Activated CD4-positive, alpha-beta T cell treated with anti-CD3 and anti-CD28 coated beads, Interleukin-2, amount 10 ng/mL, durations not matched to agents 7 days and 5 days (primary cell): ENCODE data around the gene MAFF. TPM values are rescaled to one million over a fixed set of nuclear protein-coding genes. Genes with fewer than 3 reads are reported as not detected.
"Not testable (repeated sequence)": the region's sequence is repeated elsewhere in the genome, so short reads cannot be mapped to it uniquely, and the experiment has no call there.

Experiments
- CTCF ChIA-PET: fragments of 350-600 bp; sonication (Branson Sonifier 250); formaldehyde crosslinking; loops from one replicate; lab custom pipeline; 2021; ENCODE audit warnings: antibody characterized with exemption; lab: Charles Lee
- POLR2A ChIA-PET: fragments of 350-600 bp; sonication (Branson Sonifier 250); formaldehyde crosslinking; loops from one replicate; lab custom pipeline; 2021; ENCODE audit warnings: antibody characterized with exemption; lab: Charles Lee
- DNase-seq: peaks from one replicate; pipeline ENCODE4 v3.0.0-alpha.2; 2020
- H3K27ac Mint-ChIP-seq: one replicate; pipeline ENCODE4 v1.8.0; 2021; ENCODE audit warnings: mild to moderate bottlenecking, moderate library complexity, mixed read lengths
- H3K27me3 Mint-ChIP-seq: one replicate; pipeline ENCODE4 v1.8.0; 2021; ENCODE audit warnings: mixed read lengths
- H3K36me3 Mint-ChIP-seq: one replicate; pipeline ENCODE4 v1.8.0; 2021; ENCODE audit warnings: low read depth, mixed read lengths
- H3K4me1 Mint-ChIP-seq: one replicate; pipeline ENCODE4 v1.8.0; 2021; ENCODE audit warnings: mixed read lengths
- H3K4me3 Mint-ChIP-seq: one replicate; pipeline ENCODE4 v1.8.0; 2021; ENCODE audit warnings: mild to moderate bottlenecking, moderate library complexity, mixed read lengths
- H3K9me3 Mint-ChIP-seq: one replicate; pipeline ENCODE4 v1.8.0; 2021; ENCODE audit warnings: mixed read lengths
- total RNA-seq, 2 experiments: library from RNA; stranded (reverse); gene quantifications; one replicate each; pipeline ENCODE4 v1.2.3, GENCODE V29; 2021

MAFF gene
- total RNA-seq, 2 experiments from 2014 or later = 4.7 to 5.0 TPM

DNA sequence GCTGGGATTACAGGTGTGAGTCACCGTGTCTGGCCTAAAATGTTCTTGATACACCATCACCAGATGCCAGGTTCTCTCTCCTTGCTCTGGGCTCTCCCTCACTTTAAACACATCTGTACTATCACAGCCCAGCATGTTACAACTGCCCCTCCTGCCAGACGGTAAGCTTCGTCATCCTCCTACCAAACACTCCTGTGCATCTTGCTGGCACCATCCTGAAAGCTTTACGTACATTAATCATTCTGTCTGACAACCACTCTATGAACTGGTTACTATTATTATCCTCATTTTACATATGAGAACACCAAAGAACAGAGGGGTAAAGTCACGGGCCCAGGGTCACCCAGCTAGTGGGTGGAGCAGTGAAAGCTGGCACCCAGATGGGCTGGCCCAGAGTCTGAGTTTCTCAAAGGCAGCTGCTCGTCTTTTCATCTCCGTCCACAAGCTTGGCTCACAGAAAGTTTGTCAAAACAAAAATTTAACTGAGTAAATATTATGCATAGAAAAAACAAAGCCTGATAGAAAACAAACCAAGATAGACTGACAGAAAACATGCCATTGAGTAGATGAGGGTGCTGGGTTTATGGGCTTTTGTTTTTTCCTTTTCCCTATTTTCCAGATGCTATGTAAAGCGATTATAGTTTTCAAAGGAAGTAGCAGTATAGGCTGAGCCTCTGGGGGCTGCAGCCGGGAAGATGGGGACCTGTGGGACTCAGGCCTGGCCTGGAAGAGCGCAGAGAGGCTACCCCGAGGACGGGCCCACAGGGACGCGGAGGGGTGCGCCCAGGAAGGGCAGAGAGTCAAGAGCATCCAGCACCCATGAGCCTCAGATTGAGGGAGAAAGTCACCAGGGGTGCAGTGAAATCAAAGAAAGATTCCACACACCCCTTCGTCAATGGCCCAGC, 29.6 kb upstream of the MAFF start:
- CTCF ChIA-PET = interaction anchor here (0.6 to 2.1 kb wide), 2 partner anchors 9 to 237 kb away, joined by 7 read pairs; partner anchors contain the start of gene PLA2G6
- Mint-ChIP-seq H3K4me1 (peaks cover 22% of the 10 kb centered on the region), H3K4me3 (no peak overlapping the region), H3K9me3 (no peaks in the 10 kb centered on the region), H3K36me3 (peaks cover 4% of the 10 kb centered on the region), H3K27ac (no peak overlapping the region), H3K27me3 (no peaks in the 10 kb centered on the region)
- no peak for DNase-seq
- POLR2A ChIA-PET = no interaction called here

GRCh38 chr22:38172832-38173640, 28.8 kb upstream of the MAFF start:
- Mint-ChIP-seq H3K4me1 (peaks cover 27% of the 10 kb centered on the region), H3K27me3 (no peaks in the 10 kb centered on the region), H3K4me3 (no peak overlapping the region), H3K27ac (peak overlapping the region; percentile 50), H3K9me3 (no peaks in the 10 kb centered on the region), H3K36me3 (peaks cover 4% of the 10 kb centered on the region)
- POLR2A ChIA-PET = no interaction called here
- DNase-seq = no peak
- CTCF ChIA-PET = interaction anchor here (1.0 to 1.1 kb wide), 2 partner anchors 17 to 19 kb away, joined by 3 to 5 read pairs; no protein-coding TSS in a partner anchor

- Mint-ChIP-seq H3K4me1 (peaks cover 28% of the 10 kb centered on the region), H3K27me3 (no peaks in the 10 kb centered on the region), H3K27ac (no peak overlapping the region), H3K36me3 (peaks cover 4% of the 10 kb centered on the region), H3K9me3 (no peaks in the 10 kb centered on the region), H3K4me3 (no peak overlapping the region)
- ChIA-PET POLR2A (no interaction called here), CTCF (interaction anchor here (1.0 to 1.1 kb wide), 2 partner anchors 18 to 20 kb away, joined by 3 to 5 read pairs; no protein-coding TSS in a partner anchor)
- DNase-seq = no peak
Observed at GRCh38 chr22:38173641-38173906, 28.2 kb upstream of the MAFF start.

GRCh38 chr22:38174626-38175025, 27.2 kb upstream of the MAFF start:
- H3K4me3 Mint-ChIP-seq = no peak overlapping the region
- H3K9me3 Mint-ChIP-seq = no peaks in the 10 kb centered on the region
- H3K27me3 Mint-ChIP-seq = no peaks in the 10 kb centered on the region
- H3K4me1 Mint-ChIP-seq = peaks cover 33% of the 10 kb centered on the region
- no peak for DNase-seq
- no peaks in the 10 kb centered on the region for H3K36me3 Mint-ChIP-seq
- no peak overlapping the region for H3K27ac Mint-ChIP-seq
- ChIA-PET CTCF (interaction anchor here (0.9 to 1.1 kb wide), 2 partner anchors 18 to 19 kb away, joined by 3 read pairs; no protein-coding TSS in a partner anchor), POLR2A (no interaction called here)

DNA sequence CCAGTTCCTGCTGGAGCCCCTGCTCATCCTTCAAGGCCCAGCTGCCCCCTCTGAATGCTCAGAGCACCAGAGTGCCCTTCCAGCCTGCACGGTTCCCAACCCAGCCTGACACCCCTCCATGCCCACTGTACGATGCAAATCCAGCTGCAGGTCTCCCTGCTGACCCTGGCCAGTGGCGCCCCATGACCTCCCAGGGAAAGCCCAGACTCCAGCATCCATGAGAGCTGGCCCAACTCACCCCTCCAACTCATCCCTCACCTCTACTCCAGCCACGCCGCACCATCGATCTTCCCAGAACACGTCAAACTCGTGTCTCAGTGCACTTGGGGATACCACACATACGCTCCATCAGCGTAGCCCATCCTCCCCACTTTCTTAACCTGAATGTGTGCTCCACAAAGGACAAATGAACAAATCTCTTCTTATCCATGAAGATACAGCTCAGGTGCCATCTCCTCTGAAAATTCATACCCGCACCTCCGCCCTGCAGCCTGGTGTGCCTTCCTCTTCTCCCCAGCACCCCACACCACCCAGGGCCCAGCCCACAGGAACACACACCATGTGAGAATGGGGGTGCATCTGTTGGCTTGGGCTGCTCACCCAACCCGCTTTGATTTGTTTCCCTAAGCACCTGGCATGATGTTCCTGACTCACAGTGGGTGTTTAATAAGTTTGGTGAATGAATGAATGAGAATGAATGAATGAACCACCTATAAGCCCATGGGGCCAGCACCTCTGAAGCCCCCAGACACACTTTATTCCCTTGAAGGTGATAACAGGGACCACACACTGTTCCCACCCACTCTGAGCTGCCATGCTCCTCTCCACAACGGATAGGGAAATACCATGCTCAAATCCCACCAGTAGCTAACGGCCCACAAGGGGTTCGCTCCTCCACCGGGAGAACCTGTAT, 26.3 kb upstream of the MAFF start:
- no peak overlapping the region for H3K4me3 Mint-ChIP-seq
- H3K9me3 Mint-ChIP-seq = no peaks in the 10 kb centered on the region
- no peak overlapping the region for H3K27ac Mint-ChIP-seq
- H3K27me3 Mint-ChIP-seq = no peaks in the 10 kb centered on the region
- H3K4me1 Mint-ChIP-seq = peaks cover 41% of the 10 kb centered on the region
- CTCF ChIA-PET = interaction anchor here (0.8 to 1.0 kb wide), 4 partner anchors 8 to 136 kb away, joined by 3 to 5 read pairs (median 3); no protein-coding TSS in a partner anchor
- H3K36me3 Mint-ChIP-seq = peaks cover 1% of the 10 kb centered on the region
- POLR2A ChIA-PET = no interaction called here
- DNase-seq = no peak

DNA sequence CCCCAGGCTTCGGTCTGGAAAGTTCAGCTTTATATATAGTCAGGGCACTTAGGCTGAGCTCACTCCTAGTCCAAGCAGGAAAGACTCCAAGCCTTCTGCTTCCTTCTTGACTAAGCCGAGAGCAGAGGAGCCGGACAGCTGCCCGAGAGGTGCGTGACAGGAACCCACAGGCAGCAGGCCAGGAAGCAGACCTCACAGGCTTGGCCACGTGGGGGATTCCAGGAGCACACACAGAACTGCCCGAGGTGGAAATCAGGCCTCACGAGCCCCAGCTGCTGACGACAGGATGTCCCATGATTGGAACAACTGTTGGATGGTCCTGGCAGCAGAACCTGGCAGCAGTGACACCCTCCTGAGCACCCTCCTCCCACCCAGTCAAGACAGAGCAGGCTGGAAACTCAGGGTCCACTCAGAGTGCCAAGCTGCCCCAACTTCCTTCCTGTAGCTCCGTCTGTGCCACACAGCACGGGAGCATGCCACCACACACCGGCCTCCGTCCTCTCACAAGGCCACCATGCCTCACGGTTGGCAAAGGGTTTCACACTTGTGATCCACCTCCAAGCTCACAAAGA, 25.5 kb upstream of the MAFF start:
- peaks cover 1% of the 10 kb centered on the region for H3K36me3 Mint-ChIP-seq
- CTCF ChIA-PET = interaction anchor here (0.8 to 1.0 kb wide), 3 partner anchors 9 to 135 kb away, joined by 3 to 5 read pairs (median 3); no protein-coding TSS in a partner anchor
- no peaks in the 10 kb centered on the region for H3K27me3 Mint-ChIP-seq
- H3K27ac Mint-ChIP-seq = no peak overlapping the region
- DNase-seq = no peak
- H3K9me3 Mint-ChIP-seq = no peaks in the 10 kb centered on the region
- H3K4me3 Mint-ChIP-seq = no peak overlapping the region
- H3K4me1 Mint-ChIP-seq = peaks cover 49% of the 10 kb centered on the region
- POLR2A ChIA-PET = no interaction called here

GRCh38 chr22:38177044-38177443, 24.8 kb upstream of the MAFF start:
- Mint-ChIP-seq H3K36me3 (peaks cover 1% of the 10 kb centered on the region), H3K9me3 (no peaks in the 10 kb centered on the region), H3K27me3 (no peaks in the 10 kb centered on the region), H3K27ac (no peak overlapping the region), H3K4me3 (no peak overlapping the region), H3K4me1 (peaks cover 56% of the 10 kb centered on the region)
- ChIA-PET POLR2A (no interaction called here), CTCF (interaction anchor here (0.7 to 1.0 kb wide), 2 partner anchors 9 to 12 kb away, joined by 3 to 5 read pairs; no protein-coding TSS in a partner anchor)
- DNase-seq = no peak

DNA sequence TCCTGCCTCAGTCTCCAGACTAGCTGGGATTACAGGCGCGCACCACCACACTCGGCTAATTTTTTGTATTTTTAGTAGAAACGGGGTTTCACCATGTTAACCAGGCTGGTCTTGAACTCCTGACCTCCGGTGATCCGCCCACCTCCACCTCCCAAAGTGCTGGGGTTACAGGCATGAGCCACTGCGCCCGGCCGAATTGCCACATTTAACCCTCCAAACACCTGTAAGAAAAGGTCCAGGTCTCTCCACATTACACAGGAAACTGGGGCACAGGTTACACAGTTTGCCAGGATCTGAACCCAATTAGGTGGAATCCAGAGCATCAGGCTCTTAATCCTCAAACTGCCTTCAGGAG, 24.2 kb upstream of the MAFF start:
- DNase-seq, H3K27me3 Mint-ChIP-seq, H3K36me3 Mint-ChIP-seq, H3K27ac Mint-ChIP-seq, H3K9me3 Mint-ChIP-seq, POLR2A ChIA-PET, H3K4me3 Mint-ChIP-seq: not testable (repeated sequence)
- peaks cover 57% of the 10 kb centered on the region for H3K4me1 Mint-ChIP-seq
- CTCF ChIA-PET = interaction anchor here (1.2 kb wide), 1 partner anchor 35 kb away, joined by 3 read pairs; no protein-coding TSS in a partner anchor

GRCh38 chr22:38177926-38178604, 23.7 kb upstream of the MAFF start:
- POLR2A ChIA-PET = no interaction called here
- H3K4me3 Mint-ChIP-seq = no peak overlapping the region

GRCh38 chr22:38178605-38178937, 23.2 kb upstream of the MAFF start:
- H3K36me3 Mint-ChIP-seq, H3K27me3 Mint-ChIP-seq, DNase-seq, H3K9me3 Mint-ChIP-seq, H3K4me3 Mint-ChIP-seq, POLR2A ChIA-PET, H3K27ac Mint-ChIP-seq: not testable (repeated sequence)
- H3K4me1 Mint-ChIP-seq = peaks cover 55% of the 10 kb centered on the region
- CTCF ChIA-PET = interaction anchor here (0.9 to 1.2 kb wide), 2 partner anchors 15 to 34 kb away, joined by 3 read pairs; no protein-coding TSS in a partner anchor

More at GRCh38 chr22:38177926-38178604, 23.7 kb upstream of the MAFF start:
- no peak for DNase-seq
- H3K4me1 Mint-ChIP-seq = peaks cover 57% of the 10 kb centered on the region
- H3K27me3 Mint-ChIP-seq = no peaks in the 10 kb centered on the region
- H3K27ac Mint-ChIP-seq = no peak overlapping the region
- peaks cover 1% of the 10 kb centered on the region for H3K36me3 Mint-ChIP-seq
- CTCF ChIA-PET = interaction anchor here (1.2 kb wide), 1 partner anchor 34 kb away, joined by 3 read pairs; no protein-coding TSS in a partner anchor
- no peaks in the 10 kb centered on the region for H3K9me3 Mint-ChIP-seq

GRCh38 chr22:38180841-38181452, 20.8 kb upstream of the MAFF start:
- H3K4me1 Mint-ChIP-seq = peaks cover 53% of the 10 kb centered on the region
- peaks cover 8% of the 10 kb centered on the region for H3K27me3 Mint-ChIP-seq
- DNase-seq = peak; percentile 53
- POLR2A ChIA-PET = no interaction called here
- peaks cover 1% of the 10 kb centered on the region for H3K36me3 Mint-ChIP-seq
- no peaks in the 10 kb centered on the region for H3K9me3 Mint-ChIP-seq
- H3K27ac Mint-ChIP-seq = peak overlapping the region; percentile 97
- H3K4me3 Mint-ChIP-seq = peak overlapping the region; percentile 89
- CTCF ChIA-PET = interaction anchor here (1.1 to 1.6 kb wide), 2 partner anchors 9 to 10 kb away, joined by 3 to 7 read pairs; no protein-coding TSS in a partner anchor
